ENCODE results near the gene PLK5.

DNA sequence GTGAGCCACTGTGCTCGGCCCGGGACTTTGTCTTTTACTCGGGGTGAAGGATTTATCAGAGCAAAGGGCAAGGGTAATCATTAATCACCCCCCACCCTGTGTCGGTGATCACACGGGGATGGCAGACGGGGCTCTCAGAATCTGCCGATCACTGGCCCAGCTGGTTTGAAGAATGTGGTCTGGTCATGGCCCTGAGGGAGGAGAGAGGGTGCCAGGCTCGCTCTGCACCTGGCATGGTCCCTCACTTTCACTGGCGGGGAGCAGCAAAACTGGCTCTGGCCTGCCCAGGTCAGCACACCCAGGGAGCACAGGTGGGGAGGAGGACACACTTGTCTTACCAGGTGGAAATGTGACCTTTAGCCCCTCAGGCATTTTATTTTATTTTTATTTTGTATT is 22.7 kb upstream of the PLK5 start:
- TF ChIP-seq, protein P1, sequence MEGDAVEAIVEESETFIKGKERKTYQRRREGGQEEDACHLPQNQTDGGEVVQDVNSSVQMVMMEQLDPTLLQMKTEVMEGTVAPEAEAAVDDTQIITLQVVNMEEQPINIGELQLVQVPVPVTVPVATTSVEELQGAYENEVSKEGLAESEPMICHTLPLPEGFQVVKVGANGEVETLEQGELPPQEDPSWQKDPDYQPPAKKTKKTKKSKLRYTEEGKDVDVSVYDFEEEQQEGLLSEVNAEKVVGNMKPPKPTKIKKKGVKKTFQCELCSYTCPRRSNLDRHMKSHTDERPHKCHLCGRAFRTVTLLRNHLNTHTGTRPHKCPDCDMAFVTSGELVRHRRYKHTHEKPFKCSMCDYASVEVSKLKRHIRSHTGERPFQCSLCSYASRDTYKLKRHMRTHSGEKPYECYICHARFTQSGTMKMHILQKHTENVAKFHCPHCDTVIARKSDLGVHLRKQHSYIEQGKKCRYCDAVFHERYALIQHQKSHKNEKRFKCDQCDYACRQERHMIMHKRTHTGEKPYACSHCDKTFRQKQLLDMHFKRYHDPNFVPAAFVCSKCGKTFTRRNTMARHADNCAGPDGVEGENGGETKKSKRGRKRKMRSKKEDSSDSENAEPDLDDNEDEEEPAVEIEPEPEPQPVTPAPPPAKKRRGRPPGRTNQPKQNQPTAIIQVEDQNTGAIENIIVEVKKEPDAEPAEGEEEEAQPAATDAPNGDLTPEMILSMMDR (IDR thresholded peaks at IDR 0.05; ENCODE audit: low read length) = no peak
- no peak for TF ChIP-seq EZH2 (IDR thresholded peaks at IDR 0.05; ENCODE audit: borderline replicate concordance, low read length)

Data from OCI-LY1 (cell line).